ENCODE data around the gene NECAP2.
"Not testable (repeated sequence)": the region's sequence is repeated elsewhere in the genome, so short reads cannot be mapped to it uniquely, and the experiment has no call there.

GRCh38 chr1:16489195-16489880 lies 48.8 kb downstream of the NECAP2 start:
- TF ChIP-seq, protein P1, sequence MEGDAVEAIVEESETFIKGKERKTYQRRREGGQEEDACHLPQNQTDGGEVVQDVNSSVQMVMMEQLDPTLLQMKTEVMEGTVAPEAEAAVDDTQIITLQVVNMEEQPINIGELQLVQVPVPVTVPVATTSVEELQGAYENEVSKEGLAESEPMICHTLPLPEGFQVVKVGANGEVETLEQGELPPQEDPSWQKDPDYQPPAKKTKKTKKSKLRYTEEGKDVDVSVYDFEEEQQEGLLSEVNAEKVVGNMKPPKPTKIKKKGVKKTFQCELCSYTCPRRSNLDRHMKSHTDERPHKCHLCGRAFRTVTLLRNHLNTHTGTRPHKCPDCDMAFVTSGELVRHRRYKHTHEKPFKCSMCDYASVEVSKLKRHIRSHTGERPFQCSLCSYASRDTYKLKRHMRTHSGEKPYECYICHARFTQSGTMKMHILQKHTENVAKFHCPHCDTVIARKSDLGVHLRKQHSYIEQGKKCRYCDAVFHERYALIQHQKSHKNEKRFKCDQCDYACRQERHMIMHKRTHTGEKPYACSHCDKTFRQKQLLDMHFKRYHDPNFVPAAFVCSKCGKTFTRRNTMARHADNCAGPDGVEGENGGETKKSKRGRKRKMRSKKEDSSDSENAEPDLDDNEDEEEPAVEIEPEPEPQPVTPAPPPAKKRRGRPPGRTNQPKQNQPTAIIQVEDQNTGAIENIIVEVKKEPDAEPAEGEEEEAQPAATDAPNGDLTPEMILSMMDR (IDR thresholded peaks at IDR 0.05; ENCODE audit: low read depth, low read length, missing input control) = not testable (repeated sequence)
- not testable (repeated sequence) for TF ChIP-seq JUND (IDR thresholded peaks at IDR 0.05); HNF4G (IDR thresholded peaks at IDR 0.05); EGR1 (IDR thresholded peaks at IDR 0.05; ENCODE audit: low read depth in 2 of 2)
